ENCODE measurements around the gene MYBPC1.
"Not testable (repeated sequence)": the region's sequence is repeated elsewhere in the genome, so short reads cannot be mapped to it uniquely, and the experiment has no call there.

Gene MYBPC1

GRCh38 chr12:101557094-101557493, 37.7 kb upstream of the MYBPC1 start:
- Histone ChIP-seq H3K4me3 (ENCODE audit: low read depth, low read length) (no peak overlapping the region), H3K4me1 (ENCODE audit: control insufficient read depth, insufficient read depth, low read length) (no peaks in the 10 kb centered on the region), H3K27ac (ENCODE audit: extremely low read depth, low read depth, low read length) (no peak overlapping the region), H3K36me3 (ENCODE audit: control insufficient read depth in 2 of 2, insufficient read depth in 1 of 2, low read length in 2 of 2) (no peaks in the 10 kb centered on the region), H3K9me3 (ENCODE audit: control insufficient read depth, insufficient read depth, low read depth, low read length) (no peaks in the 10 kb centered on the region)
- CTCF ChIA-PET, result interaction anchor here (0.7 kb wide), 1 partner anchor 374 kb away, joined by 5 read pairs; no protein-coding TSS in a partner anchor
- POLR2A ChIA-PET, result no interaction called here
- TF ChIP-seq PRDM2 (tag by site-specific recombination; IDR thresholded peaks at IDR 0.05; ENCODE audit: borderline replicate concordance) (no peak), ZNF175 (tag by site-specific recombination; IDR thresholded peaks at IDR 0.05) (no peak), ZNF776 (tag by site-specific recombination; IDR thresholded peaks at IDR 0.05; ENCODE audit: borderline replicate concordance) (no peak), ZXDB (tag by site-specific recombination; IDR thresholded peaks at IDR 0.05) (no peak)

GRCh38 chr12:101558726-101559125, 36.0 kb upstream of the MYBPC1 start:
- H3K4me3 ChIP-seq (ENCODE audit: low read depth, low read length); CTCF ChIA-PET; H3K4me1 ChIP-seq (ENCODE audit: control insufficient read depth, insufficient read depth, low read length); H3K36me3 ChIP-seq (ENCODE audit: control insufficient read depth in 2 of 2, insufficient read depth in 1 of 2, low read length in 2 of 2); H3K9me3 ChIP-seq (ENCODE audit: control insufficient read depth, insufficient read depth, low read depth, low read length); POLR2A ChIA-PET; H3K27ac ChIP-seq (ENCODE audit: extremely low read depth, low read depth, low read length): not testable (repeated sequence)
- 0 out of 2 replicates have a peak, but pooled peaks have one; percentile 58 for TF ChIP-seq ZNF146 (tag by site-specific recombination; IDR thresholded peaks at IDR 0.05)

DNA sequence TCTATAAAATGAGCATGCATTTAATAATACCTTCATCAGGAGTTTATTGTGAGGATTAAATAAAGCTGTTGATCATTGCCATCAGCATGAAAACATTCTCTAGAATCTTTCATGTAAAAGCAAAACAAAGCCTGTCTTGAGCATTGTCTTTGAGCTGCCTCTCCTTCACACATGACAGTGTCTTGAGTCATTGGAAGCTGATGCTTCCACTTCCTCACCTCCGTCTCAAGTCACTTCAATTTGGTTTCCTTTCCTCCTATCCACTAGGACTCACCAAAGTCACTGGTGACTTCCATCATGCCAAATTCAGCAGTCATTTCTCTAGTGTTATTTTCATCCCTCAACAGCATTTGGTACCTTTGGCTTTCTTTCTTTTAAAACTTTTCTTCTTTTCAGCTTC, 31.6 kb upstream of the MYBPC1 start:
- ChIA-PET CTCF (no interaction called here), POLR2A (no interaction called here)
- 0 out of 2 replicates have a peak, but pooled peaks cover 3% of the 10 kb centered on the region for H3K4me1 ChIP-seq (ENCODE audit: control insufficient read depth, insufficient read depth, low read length)
- no peak overlapping the region for H3K27ac ChIP-seq (ENCODE audit: extremely low read depth, low read depth, low read length)
- no peaks in the 10 kb centered on the region for H3K36me3 ChIP-seq (ENCODE audit: control insufficient read depth in 2 of 2, insufficient read depth in 1 of 2, low read length in 2 of 2)
- H3K4me3 ChIP-seq (ENCODE audit: low read depth, low read length), result no peak overlapping the region
- no peaks in the 10 kb centered on the region for H3K9me3 ChIP-seq (ENCODE audit: control insufficient read depth, insufficient read depth, low read depth, low read length)
- TF ChIP-seq ZNF211 (tag by site-specific recombination; IDR thresholded peaks at IDR 0.05; ENCODE audit: low read depth), result no peak
- TF ChIP-seq ZNF266 (tag by site-specific recombination; IDR thresholded peaks at IDR 0.05; ENCODE audit: low read depth), result no peak
- TF ChIP-seq ZNF624 (tag by site-specific recombination; IDR thresholded peaks at IDR 0.05), result no peak
- no peak for TF ChIP-seq ZNF510 (tag by site-specific recombination; IDR thresholded peaks at IDR 0.05; ENCODE audit: insufficient replicate concordance)
- no peak for TF ChIP-seq ZNF664 (tag by site-specific recombination; IDR thresholded peaks at IDR 0.05)
- TF ChIP-seq ZNF341 (tag by site-specific recombination; IDR thresholded peaks at IDR 0.05; ENCODE audit: low read depth), result no peak
- no peak for TF ChIP-seq ZNF548 (tag by site-specific recombination; IDR thresholded peaks at IDR 0.05)
- TF ChIP-seq AEBP2 (tag by site-specific recombination; IDR thresholded peaks at IDR 0.05; ENCODE audit: borderline replicate concordance), result no peak
- no peak for TF ChIP-seq ZNF473 (tag by site-specific recombination; IDR thresholded peaks at IDR 0.05)
- TF ChIP-seq ZNF768 (tag by site-specific recombination; IDR thresholded peaks at IDR 0.05), result no peak
- TF ChIP-seq SETDB1 (IDR thresholded peaks at IDR 0.05; ENCODE audit: insufficient read length, low read length), result no peak

Data from HEK293 (cell line).